DMS153 treated with DMSO at 0.1 percent for 48 hours (cell line): Measurements from ENCODE around the gene CFAP70.

Experiments
- DNase-seq: peaks from one replicate; lab custom pipeline; 2025; ENCODE audit not compliant: unreplicated experiment; lab: John Stamatoyannopoulos, UW

Gene CFAP70

GRCh38 chr10:73218431-73219191, 140.1 kb downstream of the CFAP70 start:
- DNase-seq, result no peak

- no peak for DNase-seq
Observed at GRCh38 chr10:73217628-73218027, 141.0 kb downstream of the CFAP70 start.

GRCh38 chr10:73215749-73216148, 142.9 kb downstream of the CFAP70 start:
- no peak for DNase-seq

GRCh38 chr10:73211106-73211811, 147.4 kb downstream of the CFAP70 start:
- DNase-seq, result no peak

- no peak for DNase-seq
Observed at GRCh38 chr10:73210395-73211105, 148.1 kb downstream of the CFAP70 start.

GRCh38 chr10:73209705-73210104, 149.0 kb downstream of the CFAP70 start:
- no peak for DNase-seq

- no peak for DNase-seq
Observed at GRCh38 chr10:73207883-73208282, 150.8 kb downstream of the CFAP70 start.

- DNase-seq, result no peak
Observed at GRCh38 chr10:73206385-73206784, 152.3 kb downstream of the CFAP70 start.

GRCh38 chr10:73205890-73206289, 152.8 kb downstream of the CFAP70 start:
- no peak for DNase-seq

GRCh38 chr10:73205081-73205480, 153.6 kb downstream of the CFAP70 start:
- DNase-seq, result no peak
